PFSK-1 (cell line): Measurements from ENCODE around the gene POGZ.

ENCODE experiments used
- FOXP2 ChIP-seq: optimal IDR thresholded peaks from 2 replicates; pipeline ENCODE3; 2011; ENCODE audit warnings: borderline replicate concordance, control low read depth, inconsistent platforms; ENCODE audit not compliant: insufficient read depth; ENCODE audit errors: extremely low read length, extremely low read depth
- POLR2AphosphoS5 ChIP-seq: IDR thresholded peaks from 2 replicates; pipeline ENCODE4 v1.6.1; 2012; ENCODE audit warnings: low read depth, mild to moderate bottlenecking, control low read depth, low read length, moderate library complexity
- REST ChIP-seq, 2 experiments: IDR thresholded peaks; 2 replicates each; pipeline versions ENCODE4 v1.6.1 to v1.8.0; 2011 to 2012; ENCODE audit warnings: low read depth in 2 of 2, low read length in 2 of 2, control low read depth in 1 of 2, inconsistent platforms in 1 of 2, mild to moderate bottlenecking in 1 of 2, moderate library complexity in 1 of 2; ENCODE audit not compliant: insufficient read depth in 1 of 2
- SIN3A ChIP-seq: IDR thresholded peaks from 2 replicates; pipeline ENCODE4 v1.6.1; 2012; ENCODE audit warnings: mild to moderate bottlenecking, low read length, moderate library complexity, borderline replicate concordance; ENCODE audit not compliant: insufficient read depth
- TAF1 ChIP-seq: IDR thresholded peaks from 2 replicates; pipeline ENCODE4 v1.6.1; 2012; ENCODE audit warnings: low read length, control low read depth, borderline replicate concordance; ENCODE audit not compliant: insufficient read depth

Gene POGZ

GRCh38 chr1:151502859-151503780 lies 43.8 kb upstream of the POGZ start:
- TF ChIP-seq POLR2AphosphoS5 (no peak), TAF1 (no peak), FOXP2 (no peak), SIN3A (no peak), REST (IDR thresholded peaks at IDR 0.05; ENCODE audit: insufficient read depth in 1 of 2, low read depth in 2 of 2, low read length in 2 of 2) (no peak)

DNA sequence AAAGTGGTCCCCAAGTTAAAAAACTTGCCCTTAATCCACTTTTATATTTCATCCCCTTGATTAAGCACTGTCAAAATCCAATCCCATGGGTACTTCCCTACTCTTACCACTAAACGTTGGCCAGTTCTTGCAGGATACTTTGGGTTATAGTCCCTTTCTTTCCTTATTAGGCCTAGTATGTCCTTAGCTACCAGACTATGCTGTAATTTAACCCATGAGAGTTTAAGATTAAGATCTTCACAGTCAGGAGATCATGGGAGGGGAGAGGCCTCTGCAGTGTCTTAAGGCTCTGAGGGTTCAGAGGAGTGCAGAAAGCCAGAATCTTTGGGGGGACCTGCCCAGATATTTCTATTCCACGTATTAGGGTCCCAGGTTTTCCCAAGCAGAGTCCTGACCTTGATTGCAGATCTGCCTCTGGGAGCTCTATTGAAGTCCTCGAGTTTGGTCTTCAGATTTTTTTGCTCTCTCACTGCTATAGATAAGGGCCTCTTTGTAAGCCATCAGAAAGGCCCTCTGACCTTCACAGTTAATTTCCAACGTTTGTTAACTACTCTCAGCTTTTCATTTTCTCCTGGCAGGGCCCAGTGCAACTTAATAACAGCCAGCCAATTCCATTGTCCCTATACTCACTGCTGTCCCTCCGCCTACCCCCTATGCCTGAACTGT lies 42.9 kb upstream of the POGZ start:
- TF ChIP-seq REST (IDR thresholded peaks at IDR 0.05; ENCODE audit: insufficient read depth in 1 of 2, low read depth in 2 of 2, low read length in 2 of 2): no peak
- TF ChIP-seq POLR2AphosphoS5: no peak
- TF ChIP-seq TAF1: no peak

- TF ChIP-seq TAF1 (no peak), SIN3A (no peak), FOXP2 (no peak), REST (IDR thresholded peaks at IDR 0.05; ENCODE audit: insufficient read depth in 1 of 2, low read depth in 2 of 2, low read length in 2 of 2) (no peak), POLR2AphosphoS5 (no peak)
Observed at GRCh38 chr1:151501474-151501873, 42.2 kb upstream of the POGZ start.

DNA sequence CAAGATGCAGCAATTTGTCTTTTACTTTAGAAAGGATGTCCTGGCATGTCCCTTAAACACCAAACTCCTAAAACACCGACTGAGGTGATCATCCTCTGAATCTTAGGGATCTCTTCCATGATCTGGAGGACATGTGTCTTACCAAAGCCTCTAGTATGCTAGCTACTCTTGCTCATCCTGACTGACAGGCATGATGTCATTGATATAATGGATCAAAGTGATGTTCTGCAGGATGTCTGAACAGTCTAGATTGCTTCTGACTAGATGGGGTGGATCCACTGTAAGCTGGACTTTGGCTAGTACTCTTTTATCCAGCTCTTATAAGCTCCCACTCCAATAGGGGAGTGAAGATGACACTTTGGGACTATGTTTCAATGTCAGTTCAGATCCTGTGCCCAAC lies 40.6 kb upstream of the POGZ start:
- no peak for TF ChIP-seq TAF1
- TF ChIP-seq FOXP2: no peak
- no peak for TF ChIP-seq SIN3A
- no peak for TF ChIP-seq POLR2AphosphoS5
- no peak for TF ChIP-seq REST (IDR thresholded peaks at IDR 0.05; ENCODE audit: insufficient read depth in 1 of 2, low read depth in 2 of 2, low read length in 2 of 2)
